ENCODE results near the gene MRPS2. TPM values are rescaled to one million over a fixed set of nuclear protein-coding genes. Genes with fewer than 3 reads are reported as not detected.
A peak's percentile ranks its signal among the peaks of the same experiment; 100 is the strongest.
"Not testable (repeated sequence)": the region's sequence is repeated elsewhere in the genome, so short reads cannot be mapped to it uniquely, and the experiment has no call there.

MRPS2 gene
- total and polyA plus RNA-seq, 3 experiments from 2014 or later = 50.9 to 71.0 (median 66.7) TPM

GRCh38 chr9:135533113-135533512, 32.6 kb downstream of the MRPS2 start:
- H3K27ac ChIP-seq (ENCODE audit: low read depth, low read length) = no peak overlapping the region
- Mint-ChIP-seq H3K9me3 (no peaks in the 10 kb centered on the region), H3K4me3 (no peak overlapping the region), H3K36me3 (no peaks in the 10 kb centered on the region), H3K27ac (no peak overlapping the region), H3K4me1 (peaks cover 0 to 3% (median 0%) of the 10 kb centered on the region in 3 donors), H3K27me3 (peaks cover 12 to 48% of the 10 kb centered on the region in 2 donors)
- H3K27me3 ChIP-seq (ENCODE audit: insufficient read depth, low read length, poor library complexity, severe bottlenecking) = peaks cover 7% of the 10 kb centered on the region
- DNase-seq = no peak
- no peak overlapping the region for H3K4me3 ChIP-seq (ENCODE audit: low read length)
- POLR2A ChIA-PET = no interaction called here
- H3K36me3 ChIP-seq (ENCODE audit: insufficient read depth, low read length) = no peaks in the 10 kb centered on the region
- CTCF ChIA-PET = no interaction called here
- H3K9me3 ChIP-seq (ENCODE audit: low read length) = no peaks in the 10 kb centered on the region
- H3K4me1 ChIP-seq (ENCODE audit: insufficient read depth, low read length) = no peaks in the 10 kb centered on the region

- ChIA-PET POLR2A (no interaction called here), CTCF (no interaction called here)
- no peak for DNase-seq
- H3K36me3 ChIP-seq (ENCODE audit: insufficient read depth, low read length) = no peaks in the 10 kb centered on the region
- no peaks in the 10 kb centered on the region for H3K9me3 ChIP-seq (ENCODE audit: low read length)
- Mint-ChIP-seq H3K4me1 (peaks cover 0 to 3% (median 0%) of the 10 kb centered on the region in 3 donors), H3K27me3 (peaks cover 12 to 45% of the 10 kb centered on the region in 2 donors), H3K36me3 (no peaks in the 10 kb centered on the region), H3K9me3 (no peaks in the 10 kb centered on the region), H3K4me3 (no peak overlapping the region), H3K27ac (no peak overlapping the region)
- peaks cover 7% of the 10 kb centered on the region for H3K27me3 ChIP-seq (ENCODE audit: insufficient read depth, low read length, poor library complexity, severe bottlenecking)
- H3K4me1 ChIP-seq (ENCODE audit: insufficient read depth, low read length) = no peaks in the 10 kb centered on the region
- no peak overlapping the region for H3K4me3 ChIP-seq (ENCODE audit: low read length)
- no peak overlapping the region for H3K27ac ChIP-seq (ENCODE audit: low read depth, low read length)
Observed at GRCh38 chr9:135533674-135534073, 33.2 kb downstream of the MRPS2 start.

GRCh38 chr9:135534192-135534711, 33.8 kb downstream of the MRPS2 start:
- H3K27ac ChIP-seq (ENCODE audit: low read depth, low read length); H3K4me3 ChIP-seq (ENCODE audit: low read length); DNase-seq; H3K27me3 ChIP-seq (ENCODE audit: insufficient read depth, low read length, poor library complexity, severe bottlenecking); H3K4me1 ChIP-seq (ENCODE audit: insufficient read depth, low read length); H3K36me3 Mint-ChIP-seq; H3K36me3 ChIP-seq (ENCODE audit: insufficient read depth, low read length); POLR2A ChIA-PET; H3K4me1 Mint-ChIP-seq; CTCF ChIA-PET; H3K4me3 Mint-ChIP-seq; H3K9me3 Mint-ChIP-seq; H3K9me3 ChIP-seq (ENCODE audit: low read length): not testable (repeated sequence)
- Mint-ChIP-seq H3K27ac (peak overlapping the region in 1 of 8 donors; percentile 85), H3K27me3 (peaks cover 15 to 49% of the 10 kb centered on the region in 2 donors)

GRCh38 chr9:135534826-135535225, 34.3 kb downstream of the MRPS2 start:
- H3K4me3 Mint-ChIP-seq; DNase-seq; H3K27ac Mint-ChIP-seq; H3K9me3 Mint-ChIP-seq; H3K4me1 Mint-ChIP-seq; POLR2A ChIA-PET; H3K27me3 ChIP-seq (ENCODE audit: insufficient read depth, low read length, poor library complexity, severe bottlenecking); CTCF ChIA-PET; H3K4me3 ChIP-seq (ENCODE audit: low read length); H3K9me3 ChIP-seq (ENCODE audit: low read length); H3K36me3 ChIP-seq (ENCODE audit: insufficient read depth, low read length); H3K36me3 Mint-ChIP-seq; H3K27ac ChIP-seq (ENCODE audit: low read depth, low read length); H3K4me1 ChIP-seq (ENCODE audit: insufficient read depth, low read length): not testable (repeated sequence)
- peaks cover 15 to 52% of the 10 kb centered on the region in 2 donors for H3K27me3 Mint-ChIP-seq

GRCh38 chr9:135535631-135536030, 35.1 kb downstream of the MRPS2 start:
- H3K4me1 ChIP-seq (ENCODE audit: insufficient read depth, low read length); H3K4me3 ChIP-seq (ENCODE audit: low read length); H3K27me3 ChIP-seq (ENCODE audit: insufficient read depth, low read length, poor library complexity, severe bottlenecking); H3K36me3 Mint-ChIP-seq; H3K27ac Mint-ChIP-seq; H3K9me3 Mint-ChIP-seq; H3K36me3 ChIP-seq (ENCODE audit: insufficient read depth, low read length); H3K4me1 Mint-ChIP-seq; DNase-seq; H3K9me3 ChIP-seq (ENCODE audit: low read length); POLR2A ChIA-PET; CTCF ChIA-PET; H3K27ac ChIP-seq (ENCODE audit: low read depth, low read length); H3K4me3 Mint-ChIP-seq: not testable (repeated sequence)
- H3K27me3 Mint-ChIP-seq = peaks cover 14 to 51% of the 10 kb centered on the region in 2 donors

DNA sequence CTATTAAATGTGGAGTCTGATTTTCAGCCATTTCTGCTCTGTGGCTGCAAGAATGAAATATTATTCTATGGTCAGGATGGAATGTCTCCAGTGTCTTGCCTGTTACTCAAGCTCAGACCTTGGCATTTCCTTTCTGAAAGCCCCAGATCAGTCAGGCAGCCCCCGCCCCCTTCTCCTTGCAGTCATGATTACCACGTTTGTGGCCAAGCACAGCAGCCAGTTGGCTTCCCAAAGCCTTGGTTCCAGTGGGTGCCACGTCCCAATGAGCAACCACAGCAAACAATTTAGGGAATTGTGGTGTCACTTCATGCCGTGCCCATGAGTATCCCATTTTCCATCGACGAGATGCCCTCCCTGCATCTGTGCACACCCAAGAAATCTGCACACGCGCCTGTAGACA, 35.7 kb downstream of the MRPS2 start:
- ChIA-PET CTCF (no interaction called here), POLR2A (no interaction called here)
- Histone ChIP-seq H3K9me3 (ENCODE audit: low read length) (no peaks in the 10 kb centered on the region), H3K36me3 (ENCODE audit: insufficient read depth, low read length) (no peaks in the 10 kb centered on the region), H3K4me3 (ENCODE audit: low read length) (no peak overlapping the region), H3K27ac (ENCODE audit: low read depth, low read length) (no peak overlapping the region), H3K27me3 (ENCODE audit: insufficient read depth, low read length, poor library complexity, severe bottlenecking) (peaks cover 7% of the 10 kb centered on the region), H3K4me1 (ENCODE audit: insufficient read depth, low read length) (no peaks in the 10 kb centered on the region)
- H3K36me3 Mint-ChIP-seq = no peaks in the 10 kb centered on the region
- H3K9me3 Mint-ChIP-seq = no peaks in the 10 kb centered on the region
- H3K4me1 Mint-ChIP-seq = no peaks in the 10 kb centered on the region
- DNase-seq = no peak
- H3K27ac Mint-ChIP-seq = no peak overlapping the region
- no peak overlapping the region for H3K4me3 Mint-ChIP-seq
- peaks cover 10 to 47% of the 10 kb centered on the region in 2 donors for H3K27me3 Mint-ChIP-seq

GRCh38 chr9:135543262-135543894, 42.9 kb downstream of the MRPS2 start:
- POLR2A ChIA-PET = not testable (repeated sequence)

DNA sequence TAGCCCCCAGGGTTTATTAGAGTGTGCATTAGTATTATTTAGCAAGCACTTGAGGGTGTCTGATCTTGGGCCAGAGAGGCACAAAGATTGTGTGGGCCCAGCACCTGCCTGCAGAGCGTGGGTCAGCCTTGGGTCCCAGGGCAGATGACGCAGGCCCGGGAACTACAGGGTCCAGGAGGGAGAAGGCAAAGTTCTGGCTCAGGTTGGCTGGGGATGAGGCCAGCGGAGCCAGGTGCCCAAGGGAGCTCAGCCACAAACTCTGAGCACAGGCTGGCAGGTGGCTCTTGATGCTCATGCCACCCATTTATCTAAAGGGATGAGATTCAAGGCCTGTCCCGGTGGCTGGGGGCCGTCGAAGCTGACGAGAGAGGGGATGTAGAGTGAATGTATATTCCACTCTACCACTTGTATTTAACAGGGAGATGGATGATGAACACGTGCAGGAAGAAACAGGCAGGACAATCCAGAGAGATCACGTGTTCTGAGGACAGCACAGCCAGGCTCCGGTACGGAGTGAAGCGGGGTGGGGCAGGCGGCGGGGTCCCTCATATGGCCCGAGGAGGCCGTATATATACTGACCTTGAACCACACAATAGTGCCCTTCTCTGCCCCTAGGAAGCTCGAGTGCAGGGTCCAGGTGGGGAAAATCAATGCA, 44.6 kb downstream of the MRPS2 start:
- CTCF ChIA-PET = no interaction called here

More at GRCh38 chr9:135543262-135543894, 42.9 kb downstream of the MRPS2 start:
- H3K27ac ChIP-seq (ENCODE audit: low read depth, low read length); H3K9me3 ChIP-seq (ENCODE audit: low read length); H3K4me1 Mint-ChIP-seq; H3K27me3 ChIP-seq (ENCODE audit: insufficient read depth, low read length, poor library complexity, severe bottlenecking); H3K36me3 Mint-ChIP-seq; H3K9me3 Mint-ChIP-seq; H3K27ac Mint-ChIP-seq; H3K4me1 ChIP-seq (ENCODE audit: insufficient read depth, low read length); H3K36me3 ChIP-seq (ENCODE audit: insufficient read depth, low read length); CTCF ChIA-PET; DNase-seq; H3K4me3 Mint-ChIP-seq; H3K4me3 ChIP-seq (ENCODE audit: low read length): not testable (repeated sequence)
- H3K27me3 Mint-ChIP-seq = peaks cover 9 to 16% of the 10 kb centered on the region in 2 donors

More for the DNA sequence above, 44.6 kb downstream of the MRPS2 start:
- Histone ChIP-seq H3K27ac (ENCODE audit: low read depth, low read length) (no peak overlapping the region), H3K4me3 (ENCODE audit: low read length) (no peak overlapping the region), H3K27me3 (ENCODE audit: insufficient read depth, low read length, poor library complexity, severe bottlenecking) (no peaks in the 10 kb centered on the region), H3K4me1 (ENCODE audit: insufficient read depth, low read length) (no peaks in the 10 kb centered on the region), H3K9me3 (ENCODE audit: low read length) (no peaks in the 10 kb centered on the region), H3K36me3 (ENCODE audit: insufficient read depth, low read length) (no peaks in the 10 kb centered on the region)
- Mint-ChIP-seq H3K4me1 (no peaks in the 10 kb centered on the region), H3K9me3 (no peaks in the 10 kb centered on the region), H3K36me3 (no peaks in the 10 kb centered on the region), H3K27me3 (peaks cover 6% of the 10 kb centered on the region in 2 donors), H3K27ac (no peak overlapping the region), H3K4me3 (no peak overlapping the region)
- DNase-seq = no peak
- POLR2A ChIA-PET = no interaction called here
